Bronchial epithelial cell (primary cell): Measurements from ENCODE around the gene CEP295NL. TPM values are rescaled to one million over a fixed set of nuclear protein-coding genes. Genes with fewer than 3 reads are reported as not detected.
A peak's percentile ranks its signal among the peaks of the same experiment; 100 is the strongest.

Experiments used
- DNase-seq: peaks from one replicate; pipeline ENCODE4 v3.0.0-alpha.2; 2010; ENCODE audit warnings: low read depth
- FAIRE-seq: peaks from 2 replicates; lab custom pipeline; 2011; peaks lifted over from hg19 to GRCh38; lab: Jason Lieb, UNC
- H3K27me3 ChIP-seq: 2 replicates; pipeline ENCODE4 v1.5.1; 2011; ENCODE audit warnings: low read length; ENCODE audit not compliant: control insufficient read depth, insufficient read depth
- H3K36me3 ChIP-seq: 2 replicates; pipeline ENCODE4 v1.5.1; 2011; ENCODE audit warnings: low read length; ENCODE audit not compliant: control insufficient read depth, insufficient read depth
- H3K4me3 ChIP-seq: 2 replicates; pipeline ENCODE4 v1.5.1; 2011; ENCODE audit warnings: mild to moderate bottlenecking, low read depth, low read length, control low read depth
- total RNA-seq: library from RNA; depleted of rRNA; stranded (reverse); fragments of >200 nt; gene quantifications from 2 replicates; pipeline ENCODE4 v1.2.1, GENCODE V29; 2014
- TF ChIP-seq, protein P1 (sequence below): IDR thresholded peaks from 2 replicates; pipeline ENCODE4 v1.5.1; 2011; ENCODE audit warnings: mild to moderate bottlenecking, moderate library complexity, low read length, control low read depth, inconsistent platforms; ENCODE audit not compliant: insufficient read depth, severe bottlenecking

CEP295NL gene
- total RNA-seq, 1 donor from 2014 or later: 0.26 TPM

- DNase-seq: no peak
- Histone ChIP-seq H3K36me3 (no peaks in the 10 kb centered on the region), H3K4me3 (no peak overlapping the region), H3K27me3 (peaks cover 2% of the 10 kb centered on the region)
- TF ChIP-seq, protein P1, sequence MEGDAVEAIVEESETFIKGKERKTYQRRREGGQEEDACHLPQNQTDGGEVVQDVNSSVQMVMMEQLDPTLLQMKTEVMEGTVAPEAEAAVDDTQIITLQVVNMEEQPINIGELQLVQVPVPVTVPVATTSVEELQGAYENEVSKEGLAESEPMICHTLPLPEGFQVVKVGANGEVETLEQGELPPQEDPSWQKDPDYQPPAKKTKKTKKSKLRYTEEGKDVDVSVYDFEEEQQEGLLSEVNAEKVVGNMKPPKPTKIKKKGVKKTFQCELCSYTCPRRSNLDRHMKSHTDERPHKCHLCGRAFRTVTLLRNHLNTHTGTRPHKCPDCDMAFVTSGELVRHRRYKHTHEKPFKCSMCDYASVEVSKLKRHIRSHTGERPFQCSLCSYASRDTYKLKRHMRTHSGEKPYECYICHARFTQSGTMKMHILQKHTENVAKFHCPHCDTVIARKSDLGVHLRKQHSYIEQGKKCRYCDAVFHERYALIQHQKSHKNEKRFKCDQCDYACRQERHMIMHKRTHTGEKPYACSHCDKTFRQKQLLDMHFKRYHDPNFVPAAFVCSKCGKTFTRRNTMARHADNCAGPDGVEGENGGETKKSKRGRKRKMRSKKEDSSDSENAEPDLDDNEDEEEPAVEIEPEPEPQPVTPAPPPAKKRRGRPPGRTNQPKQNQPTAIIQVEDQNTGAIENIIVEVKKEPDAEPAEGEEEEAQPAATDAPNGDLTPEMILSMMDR: no peak
- FAIRE-seq: no peak
Measured at GRCh38 chr17:78884148-78884825, 18.7 kb downstream of the CEP295NL start.

GRCh38 chr17:78883533-78884131 is 19.4 kb downstream of the CEP295NL start:
- no peak for FAIRE-seq
- TF ChIP-seq, protein P1: no peak
- Histone ChIP-seq H3K4me3 (no peak overlapping the region), H3K36me3 (no peaks in the 10 kb centered on the region), H3K27me3 (peaks cover 2% of the 10 kb centered on the region)
- DNase-seq: peak; percentile 13

- no peak for FAIRE-seq
- Histone ChIP-seq H3K4me3 (no peak overlapping the region), H3K36me3 (no peaks in the 10 kb centered on the region), H3K27me3 (peaks cover 2% of the 10 kb centered on the region)
- TF ChIP-seq, protein P1: no peak
- peak; percentile 17 for DNase-seq
Measured at GRCh38 chr17:78883089-78883532, 19.9 kb downstream of the CEP295NL start.

GRCh38 chr17:78882540-78883088 is 20.4 kb downstream of the CEP295NL start:
- peaks cover 2% of the 10 kb centered on the region for H3K27me3 ChIP-seq
- DNase-seq (no peak), FAIRE-seq (no peak)
- TF ChIP-seq, protein P1: no peak
- H3K4me3 ChIP-seq: no peak overlapping the region
- no peaks in the 10 kb centered on the region for H3K36me3 ChIP-seq

DNA sequence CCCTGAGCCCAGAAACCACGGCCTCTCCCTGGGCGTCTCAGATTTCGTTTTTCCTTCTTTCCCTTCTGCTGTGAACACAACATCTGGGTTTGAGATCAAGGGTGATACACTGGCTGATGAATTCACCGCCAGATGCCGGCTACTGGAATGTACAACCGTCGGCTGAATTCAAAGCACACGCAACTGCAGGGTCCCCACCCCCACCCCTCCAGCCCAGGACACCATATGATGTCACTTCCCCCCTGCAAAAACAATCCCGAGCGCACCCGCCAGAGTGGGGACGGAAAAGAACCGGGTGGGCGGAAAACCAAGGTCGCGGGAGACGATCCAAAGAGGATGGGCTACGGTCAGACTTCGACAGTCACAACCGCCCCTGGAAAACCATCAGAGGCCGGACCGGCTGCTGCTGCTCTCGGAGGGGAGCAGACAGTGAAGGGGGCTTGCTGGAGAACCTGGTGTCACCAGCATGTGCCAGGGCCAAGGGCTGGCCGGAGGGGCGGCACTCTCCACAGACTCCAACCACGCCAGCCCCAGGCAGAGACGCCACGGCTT is 23.3 kb downstream of the CEP295NL start:
- Histone ChIP-seq H3K4me3 (no peak overlapping the region), H3K27me3 (peaks cover 3% of the 10 kb centered on the region), H3K36me3 (no peaks in the 10 kb centered on the region)
- TF ChIP-seq, protein P1: no peak
- DNase-seq (no peak), FAIRE-seq (no peak)
